OCI-LY7 (cell line): ENCODE data around the gene EGFR. TPM values are rescaled to one million over a fixed set of nuclear protein-coding genes. Genes with fewer than 3 reads are reported as not detected.

Experiments used
- BruUV-seq: library from RNA; stranded (reverse); fragments of 400-500 nt; replicated peaks from 2 replicates; lab custom pipeline; 2021; lab: Mats Ljungman, UMichigan
- CTCF ChIA-PET: fragments of 300-600 bp; sonication (Branson Sonifier 250); formaldehyde crosslinking; loops from one replicate; lab custom pipeline; 2022; ENCODE audit warnings: antibody characterized with exemption; ENCODE audit not compliant: unreplicated experiment; lab: Charles Lee
- POLR2A ChIA-PET: fragments of 300-600 bp; sonication (Branson Sonifier 250); formaldehyde crosslinking; loops from one replicate; lab custom pipeline; 2022; ENCODE audit warnings: antibody characterized with exemption; lab: Charles Lee
- DNase-seq: peaks from one replicate; pipeline ENCODE4 v3.0.0-alpha.2; 2015; ENCODE audit warnings: low spot score
- H2AFZ ChIP-seq: fragments of 200-600 bp; sonication (generic), shearing (Covaris generic); 2 replicates; pipeline ENCODE4 v1.6.1; 2014; ENCODE audit warnings: mild to moderate bottlenecking, antibody characterized with exemption, low read length, moderate library complexity
- H3K27ac ChIP-seq: fragments of 200-600 bp; sonication (generic); 2 replicates; pipeline ENCODE4 v1.5.1; 2014; ENCODE audit warnings: mixed run types, low read depth, mild to moderate bottlenecking, moderate library complexity, low read length, inconsistent platforms; ENCODE audit not compliant: poor library complexity, severe bottlenecking
- H3K36me3 ChIP-seq: fragments of 200-600 bp; sonication (generic); 2 replicates; pipeline ENCODE4 v1.6.1; 2014; ENCODE audit warnings: mild to moderate bottlenecking, antibody characterized with exemption, low read length, moderate library complexity, mixed read lengths; ENCODE audit not compliant: insufficient read depth
- H3K4me1 ChIP-seq: fragments of 200-600 bp; sonication (generic); 2 replicates; pipeline ENCODE4 v1.5.1; 2014; ENCODE audit warnings: mild to moderate bottlenecking, low read length; ENCODE audit not compliant: insufficient read depth, poor library complexity, severe bottlenecking
- H3K4me2 ChIP-seq: fragments of 200-600 bp; sonication (generic); 2 replicates; pipeline ENCODE4 v1.6.1; 2014; ENCODE audit warnings: mild to moderate bottlenecking, low read length
- H3K4me3 ChIP-seq: fragments of 200-600 bp; sonication (generic); 2 replicates; pipeline ENCODE4 v1.5.1; 2014; ENCODE audit warnings: mild to moderate bottlenecking, low read depth, low read length; ENCODE audit not compliant: poor library complexity, severe bottlenecking
- H3K79me2 ChIP-seq: fragments of 200-600 bp; sonication (generic); 2 replicates; pipeline ENCODE4 v1.6.1; 2016; ENCODE audit warnings: low read depth, mild to moderate bottlenecking, low read length, moderate library complexity, mixed read lengths; ENCODE audit not compliant: insufficient read depth
- H3K9me2 ChIP-seq: fragments of 200-600 bp; sonication (generic); 2 replicates; pipeline ENCODE4 v1.6.1; 2016; ENCODE audit warnings: mild to moderate bottlenecking, low read length, mixed read lengths; ENCODE audit not compliant: insufficient read depth
- H3K9me3 ChIP-seq: fragments of 200-600 bp; sonication (generic); 2 replicates; pipeline ENCODE4 v1.6.1; 2014; ENCODE audit warnings: mild to moderate bottlenecking, mixed run types, low read length, mixed read lengths
- H4K20me1 ChIP-seq: fragments of 200-600 bp; sonication (generic); 2 replicates; pipeline ENCODE4 v1.6.1; 2014; ENCODE audit warnings: mild to moderate bottlenecking, antibody characterized with exemption, low read length, moderate library complexity, mixed read lengths; ENCODE audit not compliant: insufficient read depth
- EZH2phosphoT487 ChIP-seq: fragments of 200-600 bp; sonication (generic); IDR thresholded peaks from 2 replicates; pipeline ENCODE4 v1.6.1; 2018; ENCODE audit warnings: low read depth, borderline replicate concordance, mild to moderate bottlenecking, mixed run types, antibody characterized with exemption, low read length, moderate library complexity, mixed read lengths
- intact Hi-C: fragments of 100-400 bp; cut with micrococcal nuclease; formaldehyde crosslinking; loops from one replicate; pipeline ENCODE4 v1.10.0; 2022; ENCODE audit not compliant: unreplicated experiment
- total RNA-seq, 2 experiments: library from RNA; depleted of rRNA in 1 of 2; stranded (reverse); fragments of >200 nt in 1 of 2; shearing (Covaris generic) in 1 of 2; gene quantifications; 2 replicates each; pipeline ENCODE4 v1.2.3, GENCODE V29; 2014 to 2022
- TF ChIP-seq, protein P1 (sequence below): fragments of 200-600 bp; sonication (generic); conservative IDR thresholded peaks from 2 replicates; pipeline ENCODE4 v1.5.1; 2014; ENCODE audit warnings: mild to moderate bottlenecking, antibody characterized with exemption, low read length, moderate library complexity, mixed read lengths

The EGFR gene
- total RNA-seq, 2 experiments from 2014 or later, result 0.27 TPM; not detected in 1

DNA sequence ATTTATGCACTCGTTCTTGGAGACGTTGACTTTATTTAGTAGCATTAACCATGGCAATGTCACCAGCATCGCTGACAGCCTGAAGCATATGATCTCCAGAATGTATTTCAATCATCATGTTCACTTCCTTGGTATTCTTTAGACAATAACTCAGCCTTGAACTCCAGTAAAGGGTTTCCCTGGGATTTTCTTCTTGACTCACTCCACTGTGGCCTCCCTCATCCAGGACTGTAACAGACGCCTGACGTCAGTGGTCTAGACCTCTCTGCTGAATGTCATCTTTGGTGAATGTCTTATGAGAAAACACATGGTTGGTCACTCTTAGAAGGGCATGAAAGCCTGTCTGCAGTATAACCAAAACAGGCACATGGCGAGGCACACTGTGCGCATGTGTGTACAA, 64.4 kb downstream of the EGFR start:
- no TSS peak for BruUV-seq
- intact Hi-C loops, result loop anchor here (10.0 kb wide), 1 partner anchor 172 kb away; no protein-coding TSS in a partner anchor
- Histone ChIP-seq H4K20me1 (no peaks in the 10 kb centered on the region), H2AFZ (no peak overlapping the region), H3K9me3 (no peaks in the 10 kb centered on the region), H3K4me1 (peaks cover 22% of the 10 kb centered on the region), H3K4me2 (no peak overlapping the region), H3K27ac (no peak overlapping the region), H3K79me2 (no peaks in the 10 kb centered on the region), H3K9me2 (no peaks in the 10 kb centered on the region), H3K4me3 (no peak overlapping the region), H3K36me3 (no peaks in the 10 kb centered on the region)
- no peak for DNase-seq
- CTCF ChIA-PET, result no interaction called here
- TF ChIP-seq, protein P1, sequence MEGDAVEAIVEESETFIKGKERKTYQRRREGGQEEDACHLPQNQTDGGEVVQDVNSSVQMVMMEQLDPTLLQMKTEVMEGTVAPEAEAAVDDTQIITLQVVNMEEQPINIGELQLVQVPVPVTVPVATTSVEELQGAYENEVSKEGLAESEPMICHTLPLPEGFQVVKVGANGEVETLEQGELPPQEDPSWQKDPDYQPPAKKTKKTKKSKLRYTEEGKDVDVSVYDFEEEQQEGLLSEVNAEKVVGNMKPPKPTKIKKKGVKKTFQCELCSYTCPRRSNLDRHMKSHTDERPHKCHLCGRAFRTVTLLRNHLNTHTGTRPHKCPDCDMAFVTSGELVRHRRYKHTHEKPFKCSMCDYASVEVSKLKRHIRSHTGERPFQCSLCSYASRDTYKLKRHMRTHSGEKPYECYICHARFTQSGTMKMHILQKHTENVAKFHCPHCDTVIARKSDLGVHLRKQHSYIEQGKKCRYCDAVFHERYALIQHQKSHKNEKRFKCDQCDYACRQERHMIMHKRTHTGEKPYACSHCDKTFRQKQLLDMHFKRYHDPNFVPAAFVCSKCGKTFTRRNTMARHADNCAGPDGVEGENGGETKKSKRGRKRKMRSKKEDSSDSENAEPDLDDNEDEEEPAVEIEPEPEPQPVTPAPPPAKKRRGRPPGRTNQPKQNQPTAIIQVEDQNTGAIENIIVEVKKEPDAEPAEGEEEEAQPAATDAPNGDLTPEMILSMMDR, result no peak
- TF ChIP-seq EZH2phosphoT487, result no peak
- POLR2A ChIA-PET, result no interaction called here

DNA sequence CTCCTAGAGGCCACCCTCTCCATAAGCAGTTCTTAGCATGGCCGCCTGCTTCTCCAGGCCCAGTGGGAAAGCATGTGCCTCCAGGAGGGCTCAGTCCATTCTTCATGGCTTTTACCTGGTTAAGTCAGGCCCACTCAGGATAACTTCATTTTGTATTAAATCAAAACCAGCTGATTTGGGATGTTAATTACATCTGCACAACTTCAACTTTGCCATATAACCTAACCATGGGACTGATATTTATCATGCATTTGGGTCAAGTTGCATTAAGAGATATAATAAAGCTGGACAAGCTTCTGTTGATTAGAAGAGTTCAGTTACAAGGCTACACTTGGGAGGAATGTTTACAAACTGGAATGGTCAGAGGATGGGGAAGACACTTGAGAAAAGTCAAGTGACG, 65.5 kb downstream of the EGFR start:
- H3K79me2 ChIP-seq, result no peaks in the 10 kb centered on the region
- H3K9me2 ChIP-seq, result no peaks in the 10 kb centered on the region
- H3K36me3 ChIP-seq, result no peaks in the 10 kb centered on the region
- no peak overlapping the region for H3K4me3 ChIP-seq
- H3K27ac ChIP-seq, result no peak overlapping the region
- intact Hi-C loops, result loop anchor here (10.0 kb wide), 1 partner anchor 170 kb away; no protein-coding TSS in a partner anchor
- H2AFZ ChIP-seq, result no peak overlapping the region
- H3K4me2 ChIP-seq, result no peak overlapping the region
- no TSS peak for BruUV-seq
- ChIA-PET CTCF (no interaction called here), POLR2A (interaction anchor here (0.6 to 0.7 kb wide), 2 partner anchors 19 to 222 kb away, joined by 3 read pairs; no protein-coding TSS in a partner anchor)
- DNase-seq, result no peak
- peaks cover 22% of the 10 kb centered on the region for H3K4me1 ChIP-seq
- no peaks in the 10 kb centered on the region for H3K9me3 ChIP-seq
- H4K20me1 ChIP-seq, result no peaks in the 10 kb centered on the region
- TF ChIP-seq, protein P1, result no peak
- no peak for TF ChIP-seq EZH2phosphoT487

DNA sequence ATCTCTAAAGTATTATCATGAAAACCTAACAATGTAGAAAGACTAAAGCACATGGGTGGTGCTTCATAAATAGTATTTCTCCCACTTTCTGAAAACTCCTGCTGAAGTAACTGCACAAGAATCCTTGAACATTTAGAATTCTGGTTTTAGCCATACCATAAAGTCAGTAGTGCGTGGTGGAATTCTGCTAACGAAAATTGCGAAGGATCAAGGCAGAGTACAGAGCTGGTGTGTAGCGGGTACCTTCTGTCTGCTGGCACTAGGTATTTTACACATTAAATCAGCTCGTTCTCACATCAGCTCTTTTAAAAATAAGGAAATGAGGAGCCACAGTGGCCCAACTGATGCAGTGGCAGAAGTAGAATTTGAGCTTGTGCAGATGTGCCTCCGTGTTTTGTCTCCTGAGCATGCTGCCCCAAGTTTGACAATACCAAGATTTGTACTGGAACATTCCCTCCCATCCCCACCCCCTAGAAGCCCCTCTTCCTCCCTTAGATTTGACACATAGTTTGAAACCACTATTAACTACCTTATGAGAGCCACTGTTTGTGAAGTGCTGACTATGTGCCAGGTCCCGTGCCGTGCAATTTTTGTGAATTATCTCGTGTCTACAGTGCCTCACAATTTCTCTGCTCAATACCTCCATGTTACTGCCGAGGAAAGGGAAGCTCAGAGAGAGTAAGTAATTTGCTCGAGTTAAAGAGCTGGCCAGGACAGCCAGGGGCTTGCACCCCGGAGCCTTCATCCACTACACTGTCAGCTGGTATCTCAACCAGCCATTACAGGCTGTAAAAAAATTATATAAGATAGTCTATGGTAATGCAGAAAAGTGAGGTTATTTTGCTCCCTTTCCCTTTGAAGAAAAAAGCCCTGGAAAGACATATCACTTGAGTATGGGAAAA, 66.9 kb downstream of the EGFR start:
- H3K9me3 ChIP-seq, result no peaks in the 10 kb centered on the region
- no peak for TF ChIP-seq EZH2phosphoT487
- TF ChIP-seq, protein P1, result no peak
- intact Hi-C loops, result loop anchor here (10.0 kb wide), 1 partner anchor 169 kb away; no protein-coding TSS in a partner anchor
- no peak overlapping the region for H2AFZ ChIP-seq
- no peaks in the 10 kb centered on the region for H3K36me3 ChIP-seq
- H3K79me2 ChIP-seq, result no peaks in the 10 kb centered on the region
- no peak for DNase-seq
- POLR2A ChIA-PET, result no interaction called here
- H3K9me2 ChIP-seq, result no peaks in the 10 kb centered on the region
- no peaks in the 10 kb centered on the region for H4K20me1 ChIP-seq
- H3K27ac ChIP-seq, result no peak overlapping the region
- BruUV-seq, result no TSS peak
- H3K4me3 ChIP-seq, result no peak overlapping the region
- H3K4me2 ChIP-seq, result no peak overlapping the region
- CTCF ChIA-PET, result no interaction called here
- peaks cover 22% of the 10 kb centered on the region for H3K4me1 ChIP-seq
